ENCODE measurements around the gene SPECC1L.

DNA sequence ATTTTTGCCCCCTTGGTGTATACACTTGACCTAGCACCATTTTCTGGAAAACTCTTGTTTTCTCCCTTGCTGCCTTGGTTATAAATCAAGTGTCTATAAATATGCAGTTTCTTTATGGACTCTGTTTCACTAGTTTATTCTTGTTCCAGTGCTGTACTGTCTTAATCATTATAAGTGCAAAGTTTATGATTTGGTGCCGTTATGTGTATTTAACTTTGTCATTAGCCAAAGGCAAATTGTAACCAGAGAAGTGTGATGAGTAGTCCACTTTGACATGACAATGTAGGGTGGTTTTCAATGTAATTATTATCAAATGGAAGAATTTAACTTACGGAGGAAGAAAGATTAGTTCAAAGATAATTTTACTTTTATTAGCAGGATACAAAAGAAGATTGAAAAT lies 40.3 kb downstream of the SPECC1L start:
- TF ChIP-seq CTCF (IDR thresholded peaks at IDR 0.05) (no peak), POLR2A (IDR thresholded peaks at IDR 0.05) (no peak)

Data from body of pancreas (tissue), 4 donors.